ENCODE measurements around the gene RRP1.
"Not testable (repeated sequence)": the region's sequence is repeated elsewhere in the genome, so short reads cannot be mapped to it uniquely, and the experiment has no call there.

The RRP1 gene

DNA sequence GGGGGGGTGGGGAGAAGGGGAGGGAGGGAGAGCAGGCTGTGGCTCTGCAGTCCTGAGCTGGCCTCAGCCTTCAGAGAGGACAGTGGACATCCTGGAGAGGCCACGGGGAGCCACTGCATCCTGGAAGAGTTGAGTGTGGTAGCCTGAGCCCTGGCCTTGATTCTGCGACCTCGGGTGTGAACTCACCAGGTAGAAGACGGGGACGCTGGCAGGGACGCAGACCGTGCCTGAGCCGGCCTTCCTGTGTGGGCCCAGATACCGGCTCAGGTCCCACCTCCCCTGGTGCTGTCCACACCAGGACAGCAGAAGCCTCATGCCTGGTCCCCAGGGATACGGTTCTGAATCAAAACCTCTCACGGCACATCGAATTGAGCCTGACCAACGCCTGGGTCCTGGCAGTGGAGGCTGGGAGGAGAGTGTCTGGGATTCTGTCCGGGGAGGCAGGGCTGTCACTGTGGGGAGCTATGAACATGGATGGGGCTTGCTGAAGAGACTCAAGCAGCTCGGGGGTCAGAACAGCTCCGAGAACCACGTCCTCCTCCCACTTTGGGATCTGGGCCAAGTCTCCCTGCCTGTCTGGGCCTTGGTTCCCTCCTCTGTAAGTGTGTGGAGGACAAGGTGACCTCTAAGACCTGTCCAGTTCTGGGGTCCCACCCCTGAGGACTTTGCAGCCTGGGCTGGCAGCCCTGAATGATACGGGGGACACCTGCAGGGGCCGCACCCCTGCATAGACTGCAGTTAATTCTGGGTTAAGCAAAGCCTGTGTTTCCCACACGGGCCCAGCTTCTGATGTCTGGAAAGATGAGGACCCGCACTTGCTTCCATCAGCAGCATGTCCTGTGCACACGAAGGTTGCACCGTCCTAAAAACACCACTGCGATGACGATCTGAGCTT is 30.4 kb downstream of the RRP1 start:
- POLR2A ChIA-PET = no interaction called here
- TF ChIP-seq, protein P1, sequence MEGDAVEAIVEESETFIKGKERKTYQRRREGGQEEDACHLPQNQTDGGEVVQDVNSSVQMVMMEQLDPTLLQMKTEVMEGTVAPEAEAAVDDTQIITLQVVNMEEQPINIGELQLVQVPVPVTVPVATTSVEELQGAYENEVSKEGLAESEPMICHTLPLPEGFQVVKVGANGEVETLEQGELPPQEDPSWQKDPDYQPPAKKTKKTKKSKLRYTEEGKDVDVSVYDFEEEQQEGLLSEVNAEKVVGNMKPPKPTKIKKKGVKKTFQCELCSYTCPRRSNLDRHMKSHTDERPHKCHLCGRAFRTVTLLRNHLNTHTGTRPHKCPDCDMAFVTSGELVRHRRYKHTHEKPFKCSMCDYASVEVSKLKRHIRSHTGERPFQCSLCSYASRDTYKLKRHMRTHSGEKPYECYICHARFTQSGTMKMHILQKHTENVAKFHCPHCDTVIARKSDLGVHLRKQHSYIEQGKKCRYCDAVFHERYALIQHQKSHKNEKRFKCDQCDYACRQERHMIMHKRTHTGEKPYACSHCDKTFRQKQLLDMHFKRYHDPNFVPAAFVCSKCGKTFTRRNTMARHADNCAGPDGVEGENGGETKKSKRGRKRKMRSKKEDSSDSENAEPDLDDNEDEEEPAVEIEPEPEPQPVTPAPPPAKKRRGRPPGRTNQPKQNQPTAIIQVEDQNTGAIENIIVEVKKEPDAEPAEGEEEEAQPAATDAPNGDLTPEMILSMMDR (IDR thresholded peaks at IDR 0.05; ENCODE audit: insufficient read depth, low read length, missing control alignments) = no peak
- no peak for DNase-seq (ENCODE audit: low read depth, low spot score)
- H3K4me3 ChIP-seq (ENCODE audit: low read depth, low read length) = no peak overlapping the region
- CTCF ChIA-PET = interaction anchor here (1.2 kb wide), 1 partner anchor 8 kb away, joined by 3 read pairs; no protein-coding TSS in a partner anchor

DNA sequence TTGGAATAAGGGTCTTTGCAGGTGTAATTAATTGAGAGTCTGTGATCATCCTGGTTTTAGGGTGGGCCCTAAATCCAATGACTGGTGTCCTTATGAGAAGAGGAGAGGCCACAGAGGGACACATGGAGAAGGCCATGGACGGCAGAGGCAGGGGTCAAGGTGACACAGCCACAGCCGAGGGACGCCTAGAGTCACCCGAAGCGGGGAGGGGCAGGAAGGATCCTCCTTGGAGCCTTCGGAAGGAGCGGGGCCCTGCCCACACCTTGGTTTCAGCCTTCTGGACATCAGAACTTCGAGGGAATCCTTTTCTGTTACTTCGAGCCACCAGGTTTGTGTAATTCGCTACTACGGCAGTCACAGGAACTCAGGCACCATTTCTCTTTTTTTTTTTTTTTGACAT is 31.1 kb downstream of the RRP1 start:
- POLR2A ChIA-PET = no interaction called here
- DNase-seq (ENCODE audit: low read depth, low spot score) = no peak
- CTCF ChIA-PET = interaction anchor here (1.2 kb wide), 1 partner anchor 9 kb away, joined by 3 read pairs; no protein-coding TSS in a partner anchor
- TF ChIP-seq, protein P1 (IDR thresholded peaks at IDR 0.05; ENCODE audit: insufficient read depth, low read length, missing control alignments) = no peak
- no peak overlapping the region for H3K4me3 ChIP-seq (ENCODE audit: low read depth, low read length)

DNA sequence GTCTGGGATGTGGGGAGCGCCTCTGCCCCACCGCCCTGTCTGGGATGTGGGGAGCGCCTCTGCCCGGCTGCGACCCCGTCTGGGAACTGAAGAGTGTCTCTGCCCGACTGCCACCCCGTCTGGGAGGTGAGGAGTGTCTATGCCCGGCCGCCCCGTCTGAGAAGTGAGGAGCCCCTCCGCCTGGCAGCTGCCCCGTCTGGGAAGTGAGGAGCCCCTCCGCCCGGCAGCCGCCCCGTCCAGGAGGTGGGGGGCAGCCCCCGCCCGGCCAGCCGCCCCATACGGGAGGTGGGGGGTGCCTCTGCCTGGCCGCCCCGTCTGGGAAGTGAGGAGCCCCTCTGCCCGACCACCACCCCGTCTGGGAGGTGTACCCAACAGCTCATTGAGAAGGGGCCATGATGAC is 32.8 kb downstream of the RRP1 start:
- POLR2A ChIA-PET; CTCF ChIA-PET; DNase-seq (ENCODE audit: low read depth, low spot score); H3K4me3 ChIP-seq (ENCODE audit: low read depth, low read length): not testable (repeated sequence)

DNA sequence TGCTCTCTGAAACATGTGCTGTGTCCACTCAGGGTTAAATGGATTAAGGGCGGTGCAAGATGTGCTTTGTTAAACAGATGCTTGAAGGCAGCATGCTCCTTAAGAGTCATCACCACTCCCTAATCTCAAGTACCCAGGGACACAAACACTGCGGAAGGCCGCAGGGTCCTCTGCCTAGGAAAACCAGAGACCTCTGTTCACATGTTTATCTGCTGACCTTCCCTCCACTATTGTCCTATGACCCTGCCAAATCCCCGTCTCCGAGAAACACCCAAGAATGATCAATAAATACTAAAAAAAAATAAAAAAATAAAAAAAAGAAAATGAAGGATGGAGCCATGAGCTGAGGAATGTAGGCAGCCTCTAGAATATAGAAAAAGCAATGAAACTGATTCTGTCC is 33.4 kb downstream of the RRP1 start:
- DNase-seq (ENCODE audit: low read depth, low spot score); H3K4me3 ChIP-seq (ENCODE audit: low read depth, low read length); CTCF ChIA-PET; POLR2A ChIA-PET: not testable (repeated sequence)

DNA sequence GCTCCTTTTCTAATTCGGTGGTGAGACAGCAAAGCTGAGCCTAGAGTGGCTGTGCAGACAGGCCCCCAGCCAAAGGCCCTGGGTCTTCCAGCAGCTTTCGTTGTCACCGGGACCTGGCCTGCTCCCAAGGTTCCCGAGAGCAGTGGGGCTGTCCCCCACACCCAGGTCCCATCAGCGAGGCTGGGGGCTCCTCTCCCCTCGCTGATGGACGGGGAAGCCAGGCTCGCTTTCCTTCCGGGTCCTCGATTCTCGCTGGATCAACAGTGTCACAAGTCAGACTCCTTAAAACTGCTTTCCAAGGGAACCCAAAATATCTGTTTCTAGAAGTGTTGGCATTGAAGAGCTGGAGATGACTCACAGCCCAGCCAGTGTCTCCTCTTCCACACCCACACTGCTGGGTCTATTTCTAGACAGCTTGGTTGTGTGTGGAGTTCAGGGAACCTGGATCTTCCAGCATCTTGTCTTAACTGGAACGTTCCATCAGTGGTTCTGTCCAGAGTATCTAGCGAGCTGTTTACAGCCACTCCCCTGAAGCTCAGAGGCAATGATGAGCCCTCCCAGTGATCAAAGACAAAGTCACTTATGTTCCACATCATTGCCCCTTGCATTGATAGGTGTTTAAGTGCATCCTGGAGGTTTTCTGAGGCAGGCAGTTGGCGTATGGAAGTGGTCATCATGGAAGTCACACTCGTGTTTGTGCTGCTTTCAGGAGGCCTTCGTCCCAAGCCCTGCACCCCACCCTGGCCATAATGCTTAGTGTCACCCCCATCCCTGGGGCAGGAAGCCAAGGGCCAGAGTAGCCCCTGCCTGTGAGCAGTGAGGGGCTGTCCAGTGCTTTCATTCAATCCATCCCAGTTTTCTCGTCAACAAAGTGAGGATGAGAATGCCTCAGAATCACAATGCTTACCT is 35.2 kb downstream of the RRP1 start:
- H3K4me3 ChIP-seq (ENCODE audit: low read depth, low read length) = no peak overlapping the region
- POLR2A ChIA-PET = no interaction called here
- TF ChIP-seq, protein P1 (IDR thresholded peaks at IDR 0.05; ENCODE audit: insufficient read depth, low read length, missing control alignments) = no peak
- DNase-seq (ENCODE audit: low read depth, low spot score) = peak; percentile 19
- CTCF ChIA-PET = interaction anchor here (0.7 to 1.9 kb wide), 3 partner anchors 13 to 114 kb away, joined by 3 to 5 read pairs (median 5); no protein-coding TSS in a partner anchor

DNA sequence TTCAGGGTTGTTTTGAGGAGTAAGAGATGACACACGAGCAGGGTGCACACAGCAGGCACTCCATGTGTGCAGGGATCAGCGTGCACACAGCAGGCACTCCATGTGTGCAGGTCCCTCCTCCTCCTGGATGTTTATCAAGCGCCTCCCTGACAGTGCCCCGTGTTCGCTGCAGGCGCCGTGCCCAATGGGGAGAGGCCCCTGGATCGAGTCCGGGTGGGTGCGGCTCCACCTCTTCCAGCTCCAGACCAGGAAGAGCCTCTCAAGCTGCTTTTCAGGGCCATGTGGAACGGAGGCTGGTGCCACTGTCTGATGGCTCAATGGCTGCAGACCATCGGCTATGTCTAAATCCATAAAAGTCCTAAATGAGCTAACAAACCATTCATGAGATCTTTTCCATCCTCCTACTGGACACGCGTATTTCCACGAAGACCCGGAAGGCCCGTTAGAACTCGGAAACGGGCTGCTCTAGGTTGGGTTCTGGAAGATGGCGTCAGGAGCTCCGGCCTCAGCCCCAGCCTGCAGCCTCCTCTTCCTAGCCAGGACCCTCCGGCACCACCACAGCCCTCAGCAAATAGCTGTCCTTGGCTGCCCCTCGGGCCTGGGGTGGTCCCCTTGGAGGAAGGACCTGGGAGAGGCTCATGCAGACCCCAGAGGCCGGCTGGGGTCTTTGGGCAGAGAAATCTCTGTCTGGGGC is 36.0 kb downstream of the RRP1 start:
- POLR2A ChIA-PET = no interaction called here
- no peak overlapping the region for H3K4me3 ChIP-seq (ENCODE audit: low read depth, low read length)
- no peak for DNase-seq (ENCODE audit: low read depth, low spot score)
- CTCF ChIA-PET = interaction anchor here (0.7 to 1.9 kb wide), 2 partner anchors 17 to 113 kb away, joined by 3 to 5 read pairs; no protein-coding TSS in a partner anchor
- TF ChIP-seq, protein P1 (IDR thresholded peaks at IDR 0.05; ENCODE audit: insufficient read depth, low read length, missing control alignments) = no peak

All from AG04449 (cell line).